K562 (cell line): ENCODE data around the gene HYAL4. TPM values are rescaled to one million over a fixed set of nuclear protein-coding genes. Genes with fewer than 3 reads are reported as not detected.
"Not testable (repeated sequence)": the region's sequence is repeated elsewhere in the genome, so short reads cannot be mapped to it uniquely, and the experiment has no call there.

Experiments
- ATAC-seq: fragments of 200-7000 bp; cut with Tn5 transposase; 3 replicates; pipeline ENCODE4 v1.9.1; 2020; ENCODE audit warnings: moderate library complexity
- BruUV-seq: library from RNA; stranded (reverse); fragments of 400-500 nt; replicated peaks from 2 replicates; lab custom pipeline; 2021; lab: Mats Ljungman, UMichigan
- CTCF ChIA-PET: fragments of 300-600 bp; formaldehyde crosslinking; extraction: SDS; loops from one replicate; lab custom pipeline; 2021; ENCODE audit warnings: low intra/inter-chr PET ratio; lab: Yijun Ruan, JAX
- POLR2A ChIA-PET: fragments of 300-600, 350-650 bp; sonication (Branson Sonifier 250); formaldehyde crosslinking; extraction: SDS; loops from one replicate; lab custom pipeline; 2021; ENCODE audit warnings: antibody characterized with exemption, inconsistent platforms; lab: Yijun Ruan, JAX
- DNase-seq, 4 experiments: peaks; one replicate each; pipeline versions ENCODE4 v3.0.0 to v3.0.0-alpha.2; 2011 to 2018; ENCODE audit warnings: low spot score in 3 of 4, mixed read lengths in 3 of 4; ENCODE audit errors: extremely low read depth in 1 of 4
- FAIRE-seq: peaks from 2 replicates; lab custom pipeline; 2011; peaks lifted over from hg19 to GRCh38; lab: Jason Lieb, UNC
- H2AFZ ChIP-seq: 2 replicates; pipeline ENCODE4 v1.6.0; 2011; ENCODE audit warnings: low read depth, low read length, control low read depth, inconsistent platforms
- H3K27ac ChIP-seq: fragments of 200-600 bp; 3 replicates; pipeline ENCODE4 v1.8.0; 2011; ENCODE audit warnings: low read depth, mild to moderate bottlenecking, control low read depth, inconsistent platforms, low read length, moderate library complexity, mixed read lengths; ENCODE audit errors: extremely low read depth
- H3K27me3 ChIP-seq, 2 experiments: fragments of 300-600 bp in 1 of 2; 2 replicates in 1 of 2; 3 replicates in 1 of 2; pipeline versions ENCODE4 v1.6.0 to v1.8.0; 2011; ENCODE audit warnings: inconsistent platforms in 2 of 2, low read length in 2 of 2, mild to moderate bottlenecking in 1 of 2, mixed read lengths in 1 of 2, moderate library complexity in 1 of 2; ENCODE audit not compliant: control insufficient read depth in 2 of 2, insufficient read depth in 2 of 2
- H3K36me3 ChIP-seq: fragments of 300-600 bp; 3 replicates; pipeline ENCODE4 v1.8.0; 2011; ENCODE audit warnings: mild to moderate bottlenecking, low read length, inconsistent platforms; ENCODE audit not compliant: control insufficient read depth, insufficient read depth
- H3K4me1 ChIP-seq, 2 experiments: fragments of 200-600 bp in 1 of 2; replicated peaks in 1 of 2; 2 replicates in 1 of 2; 3 replicates in 1 of 2; pipeline versions ENCODE4 v1.5.1 to v1.8.0; 2011; ENCODE audit warnings: inconsistent platforms in 2 of 2, low read length in 2 of 2, mild to moderate bottlenecking in 1 of 2, mixed read lengths in 1 of 2, moderate library complexity in 1 of 2; ENCODE audit not compliant: control insufficient read depth in 2 of 2, insufficient read depth in 2 of 2
- H3K4me2 ChIP-seq: 2 replicates; pipeline ENCODE4 v1.6.1; 2011; ENCODE audit warnings: low read length, control low read depth, inconsistent platforms, mixed read lengths; ENCODE audit not compliant: insufficient read depth
- H3K4me3 ChIP-seq: fragments of 200-600 bp; sonication (generic), shearing (Covaris generic); 2 replicates; pipeline ENCODE4 v1.5.1; 2016; ENCODE audit warnings: control low read depth, inconsistent platforms
- H3K79me2 ChIP-seq: fragments of 200-600 bp; 3 replicates; pipeline ENCODE4 v1.8.0; 2011; ENCODE audit warnings: low read length, inconsistent platforms; ENCODE audit not compliant: control insufficient read depth, insufficient read depth
- H3K9ac ChIP-seq, 2 experiments: 2 replicates each; pipeline versions ENCODE4 v1.6.0 to v1.6.1; 2011; ENCODE audit warnings: low read depth in 2 of 2, low read length in 2 of 2, control low read depth in 1 of 2, inconsistent platforms in 1 of 2, mild to moderate bottlenecking in 1 of 2, mixed read lengths in 1 of 2; ENCODE audit not compliant: insufficient read depth in 1 of 2
- H3K9me1 ChIP-seq: one replicate; pipeline ENCODE4 v1.6.0; 2011; ENCODE audit warnings: inconsistent platforms, mild to moderate bottlenecking, low read length, moderate library complexity; ENCODE audit not compliant: control insufficient read depth, insufficient read depth
- H3K9me3 ChIP-seq: replicated peaks from 2 replicates; pipeline ENCODE4 v1.5.1; 2011; ENCODE audit warnings: low read depth, low read length, inconsistent platforms; ENCODE audit not compliant: control insufficient read depth, insufficient read depth
- H4K20me1 ChIP-seq: replicated peaks from 2 replicates; pipeline ENCODE4 v1.6.1; 2011; ENCODE audit warnings: low read length, inconsistent platforms, mixed read lengths; ENCODE audit not compliant: control insufficient read depth, insufficient read depth
- ETS1 ChIP-seq: conservative IDR thresholded peaks from 2 replicates; pipeline ENCODE4 v1.6.1; 2011; ENCODE audit warnings: low read depth, mild to moderate bottlenecking, low read length; ENCODE audit not compliant: control insufficient read depth
- RBM25 ChIP-seq: fragments of 200-400 bp; formaldehyde crosslinking; IDR thresholded peaks from 2 replicates; pipeline ENCODE4 v1.6.1; 2018; ENCODE audit warnings: low read length, low read depth, moderate library complexity; ENCODE audit not compliant: severe bottlenecking
- ZNF146 ChIP-seq: IDR thresholded peaks from one replicate; pipeline ENCODE4 v1.6.1; 2018; ENCODE audit warnings: missing compliant biosample characterization; ENCODE audit not compliant: unreplicated experiment
- WGBS: fragments of 100-300 bp; shearing (Covaris generic); methylation state at CpG from one replicate; pipeline ENCODE4 v1.1.6; 2016; ENCODE audit warnings: low coverage, mixed read lengths; ENCODE audit not compliant: insufficient coverage; ENCODE audit errors: missing lambda C conversion rate; 5-methylcytosine and 5-hydroxymethylcytosine counted together
- in situ Hi-C: fragments of 300-500 bp; cut with MboI; formaldehyde crosslinking; loops from 4 replicates; pipeline ENCODE4 v1.15.0; 2018; ENCODE audit warnings: inconsistent platforms, mixed read lengths
- intact Hi-C: fragments of 100-400 bp; cut with micrococcal nuclease; formaldehyde crosslinking; loops from 2 replicates; pipeline ENCODE4 v1.14.2; 2022
- polyA plus RNA-seq, 8 experiments: library from polyadenylated mRNA; depleted of rRNA in 4 of 8; stranded (reverse) in 5 of 8; unstranded in 3 of 8; fragments of >200 nt; fragmentation: Nextera tagmentation in 2 of 8; fragmentation: Illumina TruSeq in 1 of 8; extraction: Ambion mirVana in 2 of 8; extraction: Trizol in 1 of 8; gene quantifications; 2 replicates each; pipeline versions ENCODE4 v1.2.1 to v1.2.3, GENCODE V29; 2011 to 2014; ENCODE audit warnings: inconsistent platforms in 1 of 8, missing spikeins in 1 of 8
- total RNA-seq, 7 experiments: library from RNA; depleted of rRNA in 6 of 7; stranded (reverse); fragments of >200 nt in 6 of 7; fragmentation: Illumina TruSeq in 2 of 7; extraction: Trizol in 2 of 7; gene quantifications; 2 replicates each; pipeline versions ENCODE4 v1.2.1 to v1.2.3, GENCODE V29; 2011 to 2021; ENCODE audit warnings: low replicate concordance in 1 of 7

The HYAL4 gene
- total and polyA plus RNA-seq, 9 of the 15 experiments (the other 6 are each of a cell fraction or from before 2014, with no cell fraction given): not detected

DNA sequence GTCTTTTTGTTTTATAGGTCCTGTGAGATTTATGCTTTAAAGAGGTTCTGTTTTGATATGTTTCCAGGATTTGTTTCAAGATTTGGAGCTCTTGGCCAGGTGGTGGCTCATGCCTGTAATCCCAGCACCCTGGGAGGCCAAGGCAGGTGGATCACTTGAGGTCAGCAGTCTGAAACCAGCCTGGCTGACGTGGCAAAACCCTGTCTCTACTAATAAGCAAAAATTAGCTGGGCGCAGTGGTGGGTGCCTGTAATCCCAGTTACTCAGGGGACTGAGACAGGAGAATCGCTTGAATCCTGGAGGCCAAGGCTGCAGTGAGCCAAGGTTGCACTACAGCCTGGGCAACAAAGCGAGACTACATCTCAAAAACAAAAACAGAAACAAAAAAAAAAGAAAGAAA lies 8.3 kb upstream of the HYAL4 start (continued):
- TF ChIP-seq ETS1: no peak

- CTCF ChIA-PET, in situ Hi-C loops, H4K20me1 ChIP-seq: not testable (repeated sequence)
Observed at GRCh38 chr7:123839106-123839505, 5.9 kb upstream of the HYAL4 start.

GRCh38 chr7:123844142-123844541 lies 827 bp upstream of the HYAL4 start:
- H3K4me2 ChIP-seq, H3K4me1 ChIP-seq, H3K27me3 ChIP-seq, BruUV-seq, CTCF ChIA-PET, intact Hi-C loops, DNase-seq, H4K20me1 ChIP-seq, H2AFZ ChIP-seq, H3K36me3 ChIP-seq, H3K9me1 ChIP-seq, ATAC-seq, H3K79me2 ChIP-seq, H3K9me3 ChIP-seq, FAIRE-seq, H3K4me3 ChIP-seq, H3K27ac ChIP-seq, H3K9ac ChIP-seq: not testable (repeated sequence)
- WGBS: 1% methylated on average over 7 of the region's 7 CpGs
- POLR2A ChIA-PET: interaction anchor here (1.1 kb wide), 1 partner anchor 10 kb away, joined by 3 read pairs; no protein-coding TSS in a partner anchor
- in situ Hi-C loops: loop anchor here (5.0 kb wide), 1 partner anchor 42 kb away; no protein-coding TSS in a partner anchor

More at GRCh38 chr7:123839106-123839505, 5.9 kb upstream of the HYAL4 start:
- H3K9ac ChIP-seq, H3K27me3 ChIP-seq, FAIRE-seq, H3K27ac ChIP-seq, DNase-seq, H3K79me2 ChIP-seq, H3K9me3 ChIP-seq, H2AFZ ChIP-seq, H3K4me1 ChIP-seq, H3K4me2 ChIP-seq, BruUV-seq, H3K9me1 ChIP-seq, ATAC-seq, intact Hi-C loops, H3K36me3 ChIP-seq, H3K4me3 ChIP-seq: not testable (repeated sequence)
- 4% methylated on average over 2 of the region's 2 CpGs for WGBS
- POLR2A ChIA-PET: interaction anchor here (0.7 kb wide), 1 partner anchor 33 kb away, joined by 3 read pairs; no protein-coding TSS in a partner anchor
- TF ChIP-seq ZNF146: peak; percentile 71
- peak; percentile 30 for TF ChIP-seq RBM25
